Measurements from ENCODE around the gene SHOC1. TPM values are rescaled to one million over a fixed set of nuclear protein-coding genes. Genes with fewer than 3 reads are reported as not detected.
"Not testable (repeated sequence)": the region's sequence is repeated elsewhere in the genome, so short reads cannot be mapped to it uniquely, and the experiment has no call there.

Gene SHOC1
- total RNA-seq, 3 donors from 2014 or later = 0.33 TPM; not detected in 2

- Histone ChIP-seq H3K27ac (no peak overlapping the region), H3K4me1 (no peaks in the 10 kb centered on the region), H3K27me3 (no peaks in the 10 kb centered on the region), H3K9me3 (no peaks in the 10 kb centered on the region), H3K4me3 (no peak overlapping the region), H3K36me3 (no peaks in the 10 kb centered on the region)
- no peak for TF ChIP-seq POLR2A (IDR thresholded peaks at IDR 0.05)
- TF ChIP-seq CTCF (IDR thresholded peaks at IDR 0.05) = no peak
- no peak for TF ChIP-seq POLR2AphosphoS5 (IDR thresholded peaks at IDR 0.05)
- DNase-seq (ENCODE audit: low spot score in 2 of 2) = no peak
- intact Hi-C loops (cut with DNase I; ENCODE audit: low total_unique reads) = no loop called here
Observed at GRCh38 chr9:111799915-111800526, 5.3 kb upstream of the SHOC1 start.

DNA sequence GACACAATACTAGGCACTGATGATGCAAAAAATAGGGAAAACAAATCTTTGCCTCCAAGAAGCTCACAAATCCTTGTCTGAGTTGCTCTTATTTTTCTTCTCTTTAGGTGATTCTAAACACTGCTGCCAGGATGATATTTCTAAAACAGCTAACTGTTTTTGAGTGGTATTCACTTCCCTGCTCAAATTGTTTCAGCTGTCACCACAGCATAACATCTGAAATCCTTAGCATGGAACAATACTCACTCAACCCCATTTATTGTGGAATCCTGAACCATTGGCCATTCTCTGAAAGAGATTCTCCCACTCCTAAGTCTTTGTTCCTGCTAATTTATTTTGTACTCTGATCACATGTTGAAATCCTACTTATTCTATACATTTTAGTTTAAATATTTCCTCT lies 4.8 kb upstream of the SHOC1 start:
- Histone ChIP-seq H3K27me3 (no peaks in the 10 kb centered on the region), H3K4me3 (no peak overlapping the region), H3K27ac (no peak overlapping the region), H3K36me3 (no peaks in the 10 kb centered on the region), H3K9me3 (no peaks in the 10 kb centered on the region), H3K4me1 (no peaks in the 10 kb centered on the region)
- DNase-seq (ENCODE audit: low spot score in 2 of 2) = no peak
- intact Hi-C loops (cut with DNase I; ENCODE audit: low total_unique reads) = no loop called here
- TF ChIP-seq CTCF (IDR thresholded peaks at IDR 0.05) (no peak), POLR2A (IDR thresholded peaks at IDR 0.05) (no peak), POLR2AphosphoS5 (IDR thresholded peaks at IDR 0.05) (no peak)

GRCh38 chr9:111798786-111799185 lies 4.0 kb upstream of the SHOC1 start:
- H3K27ac ChIP-seq = no peak overlapping the region
- no peak for DNase-seq (ENCODE audit: low spot score in 2 of 2)
- intact Hi-C loops (cut with DNase I; ENCODE audit: low total_unique reads) = no loop called here
- H3K4me1 ChIP-seq = no peaks in the 10 kb centered on the region
- H3K27me3 ChIP-seq = no peaks in the 10 kb centered on the region
- H3K9me3 ChIP-seq = no peaks in the 10 kb centered on the region
- H3K4me3 ChIP-seq = no peak overlapping the region
- TF ChIP-seq CTCF (IDR thresholded peaks at IDR 0.05) (no peak), POLR2A (IDR thresholded peaks at IDR 0.05) (no peak), POLR2AphosphoS5 (IDR thresholded peaks at IDR 0.05) (no peak)
- no peaks in the 10 kb centered on the region for H3K36me3 ChIP-seq

DNA sequence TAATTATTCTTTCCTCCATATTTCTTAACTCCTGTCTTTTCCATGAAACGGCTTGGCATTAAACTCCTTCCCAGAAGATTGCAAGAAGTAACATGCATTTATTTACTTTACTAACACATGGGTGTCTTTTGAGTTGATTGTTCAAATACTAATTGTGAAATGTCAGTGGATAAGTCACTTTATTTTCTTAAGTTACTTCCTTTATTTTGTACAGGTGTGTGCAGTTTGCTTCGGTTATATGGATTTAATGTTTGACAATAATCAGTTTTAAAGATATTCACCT lies 761 bp upstream of the SHOC1 start:
- no peak overlapping the region for H3K4me3 ChIP-seq
- DNase-seq (ENCODE audit: low spot score in 2 of 2) = no peak
- H3K27ac ChIP-seq = no peak overlapping the region

GRCh38 chr9:111791821-111792220 lies 2.9 kb downstream of the SHOC1 start:
- intact Hi-C loops (cut with DNase I; ENCODE audit: low total_unique reads); DNase-seq (ENCODE audit: low spot score in 2 of 2); H3K36me3 ChIP-seq; H3K9me3 ChIP-seq; H3K27me3 ChIP-seq; H3K27ac ChIP-seq; H3K4me1 ChIP-seq; H3K4me3 ChIP-seq: not testable (repeated sequence)

More for the DNA sequence above, 761 bp upstream of the SHOC1 start:
- H3K9me3 ChIP-seq = no peaks in the 10 kb centered on the region
- no peaks in the 10 kb centered on the region for H3K36me3 ChIP-seq
- intact Hi-C loops (cut with DNase I; ENCODE audit: low total_unique reads) = no loop called here
- TF ChIP-seq CTCF (IDR thresholded peaks at IDR 0.05) (no peak), POLR2A (IDR thresholded peaks at IDR 0.05) (no peak), POLR2AphosphoS5 (IDR thresholded peaks at IDR 0.05) (no peak)
- no peaks in the 10 kb centered on the region for H3K27me3 ChIP-seq
- no peaks in the 10 kb centered on the region for H3K4me1 ChIP-seq

DNA sequence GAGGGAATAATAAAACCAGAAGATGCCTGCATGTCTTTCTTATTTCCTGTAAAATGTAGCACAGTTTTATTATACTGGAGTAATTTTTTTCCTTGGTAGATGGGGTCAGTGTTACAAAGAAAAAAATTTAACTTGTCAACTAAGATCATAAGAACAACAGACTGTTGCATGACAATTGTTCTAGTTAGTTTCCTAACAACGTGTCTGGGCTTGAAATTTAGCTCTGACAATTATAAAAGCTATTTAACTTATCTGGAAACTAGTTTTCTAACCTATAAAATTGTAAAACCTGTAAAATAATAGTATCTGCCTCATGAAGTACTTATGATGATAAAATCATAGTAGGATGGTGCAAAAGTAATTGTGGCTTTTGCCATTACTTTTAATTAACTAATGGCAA lies 4.9 kb downstream of the SHOC1 start:
- DNase-seq (ENCODE audit: low spot score in 2 of 2) = no peak
- Histone ChIP-seq H3K4me3 (no peak overlapping the region), H3K27ac (no peak overlapping the region), H3K9me3 (peaks cover 0 to 11% of the 10 kb centered on the region in 2 donors), H3K27me3 (no peaks in the 10 kb centered on the region), H3K36me3 (no peaks in the 10 kb centered on the region), H3K4me1 (no peaks in the 10 kb centered on the region)
- TF ChIP-seq POLR2AphosphoS5 (IDR thresholded peaks at IDR 0.05) (no peak), CTCF (IDR thresholded peaks at IDR 0.05) (no peak), POLR2A (IDR thresholded peaks at IDR 0.05) (no peak)
- intact Hi-C loops (cut with DNase I; ENCODE audit: low total_unique reads) = no loop called here

Data from breast epithelium (tissue), 4 donors.